Measurements from ENCODE around the gene FSTL5.

FSTL5 gene

DNA sequence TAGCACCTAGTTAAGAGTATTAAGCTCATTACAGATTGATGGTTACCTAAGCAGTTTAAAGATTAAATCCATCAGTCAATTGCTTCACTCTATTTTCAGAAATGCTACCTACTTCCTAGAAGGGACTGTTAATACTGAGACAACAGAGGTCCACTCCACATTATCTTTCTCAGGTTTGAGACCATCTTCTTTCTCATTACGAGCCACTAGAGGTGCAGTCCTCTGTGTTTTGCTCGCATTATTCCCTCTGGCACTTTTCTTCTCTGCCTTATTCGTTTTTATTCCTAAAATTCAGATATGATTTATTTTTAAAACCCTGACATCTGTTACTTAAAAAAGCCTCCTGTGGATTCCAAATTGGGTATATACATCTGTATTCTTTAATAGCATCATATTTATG lies 459.1 kb downstream of the FSTL5 start:
- H3K4me1 Mint-ChIP-seq: no peaks in the 10 kb centered on the region
- DNase-seq: no peak
- no peak overlapping the region for H3K27ac Mint-ChIP-seq
- H3K27me3 Mint-ChIP-seq: no peaks in the 10 kb centered on the region
- H3K4me3 Mint-ChIP-seq: no peak overlapping the region
- H3K36me3 Mint-ChIP-seq (ENCODE audit: low read depth): no peaks in the 10 kb centered on the region
- peaks cover 6% of the 10 kb centered on the region for H3K9me3 Mint-ChIP-seq
- no peak for ATAC-seq

DNA sequence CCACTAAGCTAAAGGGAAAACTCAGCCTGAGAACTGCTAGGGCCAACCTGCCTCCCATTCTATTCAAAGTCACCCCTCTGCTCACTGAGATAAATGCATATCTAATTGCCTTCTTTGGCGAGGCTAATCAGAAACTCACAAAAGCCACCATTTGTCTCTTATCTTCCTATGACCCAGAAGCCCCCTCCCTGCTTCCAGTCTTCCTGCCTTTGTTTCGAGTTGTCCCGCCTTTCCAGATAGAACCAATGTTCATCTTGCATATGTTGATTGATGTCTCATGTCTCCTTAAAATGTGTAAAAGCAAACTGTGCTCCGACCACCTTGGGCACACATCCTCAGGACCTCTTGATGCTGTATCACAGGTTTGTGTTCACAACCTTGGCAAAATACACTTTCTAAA lies 459.8 kb downstream of the FSTL5 start:
- Mint-ChIP-seq H3K4me3 (no peak overlapping the region), H3K27ac (no peak overlapping the region)
- no peak for ATAC-seq

DNA sequence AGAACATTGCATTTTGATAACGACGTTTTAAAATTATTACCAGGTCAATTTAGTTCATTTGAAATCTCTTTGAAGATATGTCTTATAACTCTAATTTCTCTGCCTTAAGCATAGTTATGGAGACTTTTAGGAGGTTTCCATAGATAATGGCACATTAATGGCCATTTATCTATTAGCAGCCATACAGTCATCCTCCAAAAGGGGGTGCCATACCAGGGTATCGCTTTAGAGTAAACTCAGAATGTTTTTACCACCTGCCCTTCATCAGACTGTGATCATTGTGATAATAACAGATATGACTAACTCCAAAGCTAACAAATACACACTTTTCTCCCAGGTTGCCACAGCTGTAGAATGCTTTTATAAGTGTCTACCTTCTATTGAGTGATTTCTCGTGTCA lies 461.5 kb downstream of the FSTL5 start:
- no peak for DNase-seq
- H3K27ac Mint-ChIP-seq: no peak overlapping the region
- H3K4me1 Mint-ChIP-seq: no peaks in the 10 kb centered on the region
- no peaks in the 10 kb centered on the region for H3K27me3 Mint-ChIP-seq
- ATAC-seq: no peak
- H3K9me3 Mint-ChIP-seq: peaks cover 9% of the 10 kb centered on the region
- no peaks in the 10 kb centered on the region for H3K36me3 Mint-ChIP-seq (ENCODE audit: low read depth)
- H3K4me3 Mint-ChIP-seq: no peak overlapping the region

More for the DNA sequence above, 459.8 kb downstream of the FSTL5 start:
- no peaks in the 10 kb centered on the region for H3K4me1 Mint-ChIP-seq
- no peak for DNase-seq
- peaks cover 6% of the 10 kb centered on the region for H3K9me3 Mint-ChIP-seq
- H3K27me3 Mint-ChIP-seq: no peaks in the 10 kb centered on the region
- no peaks in the 10 kb centered on the region for H3K36me3 Mint-ChIP-seq (ENCODE audit: low read depth)

DNA sequence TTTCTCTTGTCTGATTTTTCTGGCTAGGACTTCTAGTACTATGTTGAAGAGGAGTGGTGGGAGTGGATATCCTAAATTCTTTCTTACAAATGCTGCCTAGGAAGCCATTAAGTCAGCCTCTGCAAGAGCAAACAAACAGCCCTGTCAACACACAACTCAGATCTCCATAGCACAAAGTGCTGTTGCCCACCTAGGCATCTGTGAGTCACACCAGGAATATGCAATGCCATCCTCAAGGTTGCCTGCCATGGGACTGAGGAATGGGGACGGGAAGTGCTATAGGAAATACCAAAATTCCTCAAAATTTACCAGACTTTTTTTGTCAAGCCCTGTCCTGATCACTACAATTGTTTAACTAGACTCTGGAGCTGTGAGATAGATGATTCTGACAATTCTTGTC lies 466.9 kb downstream of the FSTL5 start:
- no peak for DNase-seq
- no peak overlapping the region for H3K27ac Mint-ChIP-seq
- H3K36me3 Mint-ChIP-seq (ENCODE audit: low read depth): no peaks in the 10 kb centered on the region
- peaks cover 23% of the 10 kb centered on the region for H3K9me3 Mint-ChIP-seq
- no peak overlapping the region for H3K4me3 Mint-ChIP-seq
- no peak for ATAC-seq
- H3K4me1 Mint-ChIP-seq: no peaks in the 10 kb centered on the region
- no peaks in the 10 kb centered on the region for H3K27me3 Mint-ChIP-seq

DNA sequence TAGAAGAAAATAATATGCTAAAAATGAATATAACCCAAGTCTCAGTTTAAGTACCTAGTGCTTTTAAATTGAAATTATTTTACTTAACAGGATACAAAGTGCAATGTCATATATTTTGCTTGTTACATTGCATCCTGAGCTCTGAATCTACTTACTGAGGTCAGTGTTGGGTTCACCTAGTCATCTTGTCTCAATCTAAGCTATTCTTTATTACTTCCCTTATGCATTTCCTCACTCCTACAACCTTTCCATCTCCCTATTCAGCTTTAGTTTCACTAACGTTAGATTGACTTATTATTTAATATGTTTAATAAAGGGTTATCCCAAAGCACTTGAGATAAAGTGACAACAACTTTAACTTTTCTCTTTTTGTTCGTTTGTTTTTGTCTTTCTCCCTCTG lies 483.7 kb downstream of the FSTL5 start:
- ATAC-seq (no peak), DNase-seq (no peak)
- Mint-ChIP-seq H3K27me3 (no peaks in the 10 kb centered on the region), H3K9me3 (no peaks in the 10 kb centered on the region), H3K4me3 (no peak overlapping the region), H3K36me3 (ENCODE audit: low read depth) (no peaks in the 10 kb centered on the region), H3K27ac (no peak overlapping the region), H3K4me1 (no peaks in the 10 kb centered on the region)

DNA sequence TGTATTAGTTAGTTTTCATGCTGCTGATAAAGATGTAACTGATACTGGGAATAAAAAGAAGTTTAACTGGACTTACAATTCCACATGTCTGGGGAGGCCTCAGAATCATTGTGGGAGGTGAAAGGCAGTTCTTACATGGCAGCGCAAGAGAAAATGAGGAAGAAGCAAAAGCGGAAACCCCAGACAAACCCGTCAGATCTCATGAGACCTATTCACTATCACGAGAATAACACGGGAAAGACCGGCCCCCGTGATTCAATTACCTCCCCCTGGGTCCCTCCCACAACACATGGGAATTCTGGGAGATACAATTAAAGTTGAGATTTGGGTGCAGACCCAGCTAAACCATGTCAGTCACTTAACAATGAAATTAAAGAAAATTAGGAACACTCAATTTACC lies 499.1 kb downstream of the FSTL5 start:
- Mint-ChIP-seq H3K4me3 (no peak overlapping the region), H3K4me1 (no peaks in the 10 kb centered on the region), H3K27ac (no peak overlapping the region), H3K9me3 (no peaks in the 10 kb centered on the region), H3K36me3 (ENCODE audit: low read depth) (no peaks in the 10 kb centered on the region), H3K27me3 (no peaks in the 10 kb centered on the region)
- no peak for ATAC-seq
- no peak for DNase-seq

DNA sequence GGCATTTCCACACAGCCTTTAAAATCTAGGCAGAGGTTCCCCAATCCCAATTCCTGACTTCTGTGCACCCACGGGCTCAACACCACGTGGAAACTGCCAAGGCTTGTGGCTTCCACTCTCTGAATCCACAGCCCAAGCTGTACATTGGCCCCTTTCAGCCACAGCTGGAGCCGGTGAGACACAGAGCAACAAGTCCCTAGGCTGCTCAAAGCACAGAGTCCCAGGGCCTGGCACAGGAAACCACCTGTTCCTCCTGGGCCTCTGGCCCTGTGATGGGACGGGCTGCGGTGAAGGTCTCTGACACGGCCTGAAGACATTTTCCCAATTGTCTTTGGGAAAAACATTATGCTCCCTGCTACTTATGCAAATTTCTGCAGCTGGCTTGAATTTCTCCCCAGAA lies 500.0 kb downstream of the FSTL5 start:
- ATAC-seq (no peak), DNase-seq (no peak)
- Mint-ChIP-seq H3K4me3 (no peak overlapping the region), H3K27ac (no peak overlapping the region), H3K27me3 (no peaks in the 10 kb centered on the region), H3K9me3 (no peaks in the 10 kb centered on the region), H3K4me1 (no peaks in the 10 kb centered on the region), H3K36me3 (ENCODE audit: low read depth) (no peaks in the 10 kb centered on the region)

DNA sequence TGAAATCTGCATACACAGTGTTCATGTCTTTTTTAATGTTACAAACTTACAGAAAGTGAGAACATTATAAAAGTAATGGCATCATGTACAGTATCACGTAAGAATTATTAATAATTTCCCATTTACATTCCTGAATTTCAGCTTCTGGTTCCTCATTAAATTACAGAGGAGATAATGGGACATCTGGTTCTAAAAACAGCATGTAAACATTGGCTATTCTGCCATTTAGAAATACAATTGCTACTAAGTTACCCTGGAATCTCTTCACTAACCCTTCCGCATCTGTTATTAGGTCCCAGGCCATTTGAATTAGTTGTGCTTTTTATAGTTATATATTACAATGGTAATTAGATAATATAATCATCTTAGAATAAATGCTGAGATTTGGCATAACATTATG lies 505.1 kb downstream of the FSTL5 start:
- H3K36me3 Mint-ChIP-seq (ENCODE audit: low read depth): no peaks in the 10 kb centered on the region
- no peaks in the 10 kb centered on the region for H3K4me1 Mint-ChIP-seq
- no peaks in the 10 kb centered on the region for H3K27me3 Mint-ChIP-seq

DNA sequence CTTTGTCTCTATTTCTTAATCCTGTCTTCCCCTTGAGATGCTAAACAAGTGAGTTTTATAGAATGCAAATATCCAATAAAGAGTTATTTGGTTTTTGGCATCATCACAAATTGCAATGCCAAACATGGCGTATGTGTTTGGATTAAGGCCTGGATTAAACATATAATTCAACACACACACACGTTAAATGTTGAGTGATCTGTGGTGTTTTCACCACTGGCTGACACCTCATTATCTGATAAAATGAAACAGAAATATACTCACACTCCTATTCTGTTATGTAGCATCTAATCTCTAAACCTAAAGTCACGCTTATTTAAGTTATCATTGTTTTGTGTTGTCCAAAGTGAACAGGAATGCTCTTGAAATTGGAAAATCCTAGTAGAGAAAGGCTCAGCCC lies 506.2 kb downstream of the FSTL5 start:
- DNase-seq (no peak), ATAC-seq (no peak)
- no peak overlapping the region for H3K27ac Mint-ChIP-seq
- H3K4me1 Mint-ChIP-seq: no peaks in the 10 kb centered on the region
- H3K9me3 Mint-ChIP-seq: no peaks in the 10 kb centered on the region
- H3K27me3 Mint-ChIP-seq: no peaks in the 10 kb centered on the region
- no peak overlapping the region for H3K4me3 Mint-ChIP-seq
- H3K36me3 Mint-ChIP-seq (ENCODE audit: low read depth): no peaks in the 10 kb centered on the region

More for the DNA sequence above, 505.1 kb downstream of the FSTL5 start:
- Mint-ChIP-seq H3K9me3 (no peaks in the 10 kb centered on the region), H3K27ac (no peak overlapping the region), H3K4me3 (no peak overlapping the region)
- no peak for DNase-seq
- ATAC-seq: no peak

DNA sequence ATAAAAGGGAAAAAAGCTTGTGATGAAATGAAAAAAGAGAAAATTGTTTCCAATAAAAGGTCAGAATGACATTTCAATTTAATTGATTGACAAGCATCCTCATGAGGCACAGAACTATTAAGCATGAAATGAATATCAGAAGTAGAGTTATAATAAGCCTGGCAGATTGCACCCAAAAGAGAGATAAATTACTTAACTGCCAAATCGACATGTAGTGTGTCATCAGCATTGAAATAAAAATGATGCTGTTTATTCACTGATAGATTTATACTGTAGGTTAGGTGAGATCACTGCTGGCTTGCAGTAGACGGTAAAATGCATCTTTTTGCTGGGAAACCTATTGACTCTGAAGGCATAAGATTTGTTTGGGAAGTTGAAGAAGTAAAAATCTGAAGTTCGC lies 507.2 kb downstream of the FSTL5 start:
- no peak overlapping the region for H3K27ac Mint-ChIP-seq
- no peaks in the 10 kb centered on the region for H3K4me1 Mint-ChIP-seq
- H3K9me3 Mint-ChIP-seq: no peaks in the 10 kb centered on the region
- DNase-seq (no peak), ATAC-seq (no peak)
- H3K36me3 Mint-ChIP-seq (ENCODE audit: low read depth): no peaks in the 10 kb centered on the region
- H3K27me3 Mint-ChIP-seq: no peaks in the 10 kb centered on the region
- no peak overlapping the region for H3K4me3 Mint-ChIP-seq

DNA sequence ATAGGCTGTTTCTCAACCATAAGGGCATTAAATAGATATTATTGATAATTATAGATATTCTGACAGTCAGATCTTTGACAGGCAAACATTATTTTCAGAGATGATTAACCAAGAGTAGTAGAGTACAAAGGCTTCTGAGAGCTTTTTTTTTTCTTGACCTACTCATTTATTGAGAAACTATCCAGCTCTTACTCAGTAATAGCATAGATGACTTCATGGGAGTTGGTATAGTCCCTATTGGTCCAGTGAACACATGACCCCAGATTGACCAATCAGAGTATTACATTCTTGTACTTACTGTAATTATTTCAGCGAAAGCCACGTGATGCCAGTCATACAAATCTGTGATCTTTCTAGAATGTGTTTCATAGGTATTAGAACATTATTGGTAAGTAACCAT lies 508.7 kb downstream of the FSTL5 start:
- ATAC-seq (no peak), DNase-seq (no peak)
- no peaks in the 10 kb centered on the region for H3K27me3 Mint-ChIP-seq
- H3K27ac Mint-ChIP-seq: no peak overlapping the region
- H3K9me3 Mint-ChIP-seq: peaks cover 6% of the 10 kb centered on the region
- H3K36me3 Mint-ChIP-seq (ENCODE audit: low read depth): no peaks in the 10 kb centered on the region
- H3K4me1 Mint-ChIP-seq: no peaks in the 10 kb centered on the region
- H3K4me3 Mint-ChIP-seq: no peak overlapping the region

DNA sequence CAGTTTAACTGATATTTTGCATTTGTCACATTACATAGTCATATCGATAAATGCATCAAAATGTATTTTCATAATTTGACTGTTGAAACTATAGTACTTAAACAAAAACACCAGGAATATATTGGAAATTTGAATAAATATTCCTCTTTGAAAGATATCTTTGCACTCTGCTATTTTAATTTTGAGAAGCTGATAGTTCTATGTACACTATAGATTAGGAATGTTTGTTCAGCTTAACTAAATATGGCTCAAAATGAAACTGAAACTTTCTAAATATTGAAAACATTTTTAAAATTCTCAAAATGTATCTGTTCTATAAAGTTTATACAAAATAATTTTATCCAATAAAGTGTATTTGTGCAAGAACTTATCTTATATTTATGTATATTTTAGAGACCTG lies 510.1 kb downstream of the FSTL5 start:
- no peak overlapping the region for H3K4me3 Mint-ChIP-seq
- H3K27ac Mint-ChIP-seq: no peak overlapping the region
- DNase-seq (no peak), ATAC-seq (no peak)
- H3K36me3 Mint-ChIP-seq (ENCODE audit: low read depth): no peaks in the 10 kb centered on the region
- H3K27me3 Mint-ChIP-seq: no peaks in the 10 kb centered on the region
- H3K9me3 Mint-ChIP-seq: peaks cover 17% of the 10 kb centered on the region
- no peaks in the 10 kb centered on the region for H3K4me1 Mint-ChIP-seq

DNA sequence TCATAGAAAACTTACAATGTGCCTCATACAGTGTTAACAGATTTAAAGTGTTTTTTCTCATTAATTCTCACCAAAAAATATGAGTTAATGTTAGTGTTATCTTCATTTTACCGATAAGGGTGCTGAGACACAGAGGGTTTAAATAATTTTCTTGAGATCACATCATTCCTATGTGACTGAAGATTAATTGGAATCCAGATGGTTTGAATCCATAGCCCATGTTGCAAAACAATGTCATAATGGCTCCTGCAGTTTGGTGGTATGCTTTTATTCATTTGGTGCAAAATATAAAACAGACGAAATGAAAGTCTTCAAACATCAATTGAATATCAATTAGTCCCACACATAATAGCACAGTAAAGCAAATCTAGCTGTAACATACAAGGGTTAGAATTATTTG lies 512.2 kb downstream of the FSTL5 start:
- peaks cover 17% of the 10 kb centered on the region for H3K9me3 Mint-ChIP-seq
- H3K27ac Mint-ChIP-seq: no peak overlapping the region
- DNase-seq (no peak), ATAC-seq (no peak)
- H3K4me3 Mint-ChIP-seq: no peak overlapping the region
- no peaks in the 10 kb centered on the region for H3K27me3 Mint-ChIP-seq
- H3K4me1 Mint-ChIP-seq: no peaks in the 10 kb centered on the region
- no peaks in the 10 kb centered on the region for H3K36me3 Mint-ChIP-seq (ENCODE audit: low read depth)

DNA sequence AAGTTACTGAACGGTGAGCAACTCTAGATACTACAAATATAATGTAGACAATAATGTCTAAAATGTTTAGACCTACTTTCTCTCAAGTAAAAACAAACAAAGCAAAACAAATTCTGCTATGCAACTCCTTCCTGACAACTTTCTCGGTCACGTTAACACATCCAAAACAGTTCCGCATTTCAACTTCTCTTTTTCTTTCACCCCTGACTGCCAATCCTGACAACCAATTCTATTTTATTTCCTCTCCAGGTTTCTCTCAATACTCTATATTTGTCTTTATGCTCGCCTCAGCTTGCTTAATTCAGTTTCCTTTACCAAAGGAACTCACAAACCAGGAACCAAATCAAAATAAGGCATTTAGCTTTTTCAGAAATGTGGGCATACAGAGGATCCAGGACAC lies 513.0 kb downstream of the FSTL5 start:
- ATAC-seq: no peak
- H3K27me3 Mint-ChIP-seq: no peaks in the 10 kb centered on the region
- no peaks in the 10 kb centered on the region for H3K4me1 Mint-ChIP-seq
- DNase-seq: no peak
- no peak overlapping the region for H3K4me3 Mint-ChIP-seq
- no peaks in the 10 kb centered on the region for H3K36me3 Mint-ChIP-seq (ENCODE audit: low read depth)
- H3K9me3 Mint-ChIP-seq: peaks cover 17% of the 10 kb centered on the region
- no peak overlapping the region for H3K27ac Mint-ChIP-seq

DNA sequence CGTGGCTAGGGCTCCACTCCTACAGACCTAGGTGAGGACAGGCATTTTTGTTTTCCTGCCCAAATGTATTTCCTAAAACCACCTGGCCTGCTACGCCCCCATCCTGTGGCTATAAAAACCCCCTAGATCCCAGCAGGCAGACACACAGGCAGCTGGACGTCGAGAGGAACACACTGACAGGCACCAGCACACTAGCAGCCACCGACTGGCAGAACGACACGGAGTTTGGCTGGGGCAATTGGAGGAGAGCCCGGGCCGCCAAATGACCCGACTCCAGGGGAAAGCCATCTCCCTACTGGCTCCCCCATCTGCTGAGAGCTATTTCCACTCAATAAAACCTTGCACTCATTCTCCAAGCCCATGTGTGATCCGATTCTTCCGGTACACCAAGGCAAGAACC lies 516.0 kb downstream of the FSTL5 start:
- no peak for ATAC-seq
- peaks cover 17% of the 10 kb centered on the region for H3K9me3 Mint-ChIP-seq
- DNase-seq: no peak
- no peaks in the 10 kb centered on the region for H3K36me3 Mint-ChIP-seq (ENCODE audit: low read depth)
- no peak overlapping the region for H3K27ac Mint-ChIP-seq
- H3K4me3 Mint-ChIP-seq: no peak overlapping the region
- no peaks in the 10 kb centered on the region for H3K4me1 Mint-ChIP-seq
- H3K27me3 Mint-ChIP-seq: no peaks in the 10 kb centered on the region

DNA sequence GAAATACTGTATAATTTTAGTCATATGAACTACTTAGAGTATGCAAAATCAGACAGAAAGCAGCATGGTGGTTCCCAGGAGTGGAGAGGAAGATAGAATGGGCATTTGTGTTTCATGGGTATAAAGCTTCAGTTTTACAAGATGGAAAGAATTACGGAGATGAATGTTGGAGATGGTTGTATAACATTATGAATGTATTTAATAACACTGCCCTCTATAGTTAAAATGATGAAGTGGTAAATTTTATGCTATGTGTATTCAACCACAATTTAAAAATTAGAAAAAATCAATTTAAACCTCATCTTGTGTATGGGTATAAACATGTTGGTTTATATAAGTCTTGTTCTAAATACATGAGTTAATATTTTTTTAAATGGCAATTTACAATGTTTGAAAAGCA lies 521.1 kb downstream of the FSTL5 start:
- ATAC-seq (no peak), DNase-seq (no peak)
- no peaks in the 10 kb centered on the region for H3K27me3 Mint-ChIP-seq
- H3K4me3 Mint-ChIP-seq: no peak overlapping the region
- H3K9me3 Mint-ChIP-seq: peaks cover 9% of the 10 kb centered on the region
- no peaks in the 10 kb centered on the region for H3K36me3 Mint-ChIP-seq (ENCODE audit: low read depth)
- H3K4me1 Mint-ChIP-seq: no peaks in the 10 kb centered on the region
- no peak overlapping the region for H3K27ac Mint-ChIP-seq

Data from activated naive CD8-positive, alpha-beta T cell treated with anti-CD3 and anti-CD28 coated beads, Interleukin-2, amount 50 U/mL, for 24 hours (primary cell).